Stimulated activated CD8-positive, alpha-beta memory T cell treated with anti-CD3 and anti-CD28 coated beads, Interleukin-15, amount 100 ng/mL, for 24 hours (primary cell): ENCODE results near the gene LRP1.
A peak's percentile ranks its signal among the peaks of the same experiment; 100 is the strongest.

Experiments
- DNase-seq: peaks from one replicate; pipeline ENCODE4 v3.0.0-alpha.2; 2020; ENCODE audit warnings: low read depth

Gene LRP1

DNA sequence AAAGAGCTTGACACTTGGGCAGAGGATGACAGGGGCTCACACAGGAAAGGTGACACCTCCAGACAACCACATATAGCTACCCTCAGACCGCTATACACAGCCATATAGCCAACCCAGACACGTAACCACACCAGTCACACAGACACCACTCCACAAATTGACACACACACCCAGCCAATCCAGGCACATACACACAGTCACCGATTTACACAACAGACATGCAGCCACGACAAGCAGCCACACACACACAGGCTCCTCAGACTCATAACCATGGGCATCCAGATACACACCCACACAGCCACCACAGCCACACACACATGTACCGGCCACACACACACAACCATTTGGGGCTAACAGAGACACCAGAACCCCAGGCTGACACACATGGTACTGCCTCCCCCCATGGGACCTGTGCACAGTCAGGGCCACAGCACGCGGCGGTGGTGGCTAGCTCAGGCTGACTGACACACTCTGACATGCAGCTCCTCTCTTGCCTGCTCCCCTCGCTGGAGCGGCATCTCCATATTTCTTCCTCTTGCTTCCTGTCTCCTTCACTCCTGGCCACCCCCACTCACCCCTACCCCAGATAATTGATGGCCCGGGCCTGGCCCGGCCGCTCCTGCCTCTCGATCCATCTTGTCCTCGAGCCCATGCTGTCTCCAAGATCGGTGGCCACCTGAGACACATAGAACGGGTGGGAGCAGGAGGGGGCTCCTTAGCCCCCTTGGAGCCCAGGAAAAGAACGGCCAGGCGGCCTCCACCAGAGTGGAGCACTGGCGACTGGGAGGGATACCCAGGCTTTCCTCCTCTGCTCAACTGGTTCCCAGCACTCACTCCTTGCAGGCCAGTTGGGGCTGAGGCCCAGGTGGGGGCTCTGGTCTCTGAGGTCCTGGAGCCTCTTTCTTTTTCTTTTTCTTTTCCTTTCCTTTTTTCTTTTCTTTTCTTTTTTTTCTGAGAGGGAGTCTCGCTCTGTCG is 95.2 kb downstream of the LRP1 start:
- no peak for DNase-seq

DNA sequence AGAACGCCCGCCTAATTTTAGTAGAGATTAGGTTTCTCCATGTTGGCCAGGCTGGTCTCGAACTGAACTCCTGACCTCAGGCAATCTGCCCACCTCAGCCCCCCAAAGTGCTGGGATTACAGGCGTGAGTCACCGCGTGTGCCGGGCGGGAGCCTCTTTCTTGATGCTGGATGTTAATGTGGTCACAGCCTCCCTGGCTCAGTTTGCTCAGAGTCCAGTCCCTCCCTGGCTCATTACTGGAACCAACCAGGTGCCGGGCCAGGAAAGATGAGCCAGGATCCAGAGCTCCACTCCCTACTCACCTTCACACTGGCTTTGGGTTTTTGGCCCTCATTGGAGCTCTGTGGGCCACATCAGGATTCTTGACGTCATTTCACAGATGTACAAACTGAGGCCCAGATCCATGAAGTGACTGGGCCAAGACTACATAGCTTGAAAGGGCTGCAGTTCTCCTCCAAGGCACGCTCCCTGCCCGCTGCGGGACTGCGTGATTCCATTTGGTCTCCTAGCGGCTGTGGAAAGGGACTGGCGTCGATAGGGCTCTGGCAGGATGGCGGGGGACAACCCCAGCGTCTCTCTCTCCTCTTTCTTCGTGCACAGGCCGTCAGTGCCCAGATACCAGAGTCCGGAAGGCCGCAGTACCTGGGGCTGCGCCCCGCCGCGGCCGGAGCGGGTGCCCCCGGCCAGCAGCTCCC is 96.1 kb downstream of the LRP1 start:
- no peak for DNase-seq

DNA sequence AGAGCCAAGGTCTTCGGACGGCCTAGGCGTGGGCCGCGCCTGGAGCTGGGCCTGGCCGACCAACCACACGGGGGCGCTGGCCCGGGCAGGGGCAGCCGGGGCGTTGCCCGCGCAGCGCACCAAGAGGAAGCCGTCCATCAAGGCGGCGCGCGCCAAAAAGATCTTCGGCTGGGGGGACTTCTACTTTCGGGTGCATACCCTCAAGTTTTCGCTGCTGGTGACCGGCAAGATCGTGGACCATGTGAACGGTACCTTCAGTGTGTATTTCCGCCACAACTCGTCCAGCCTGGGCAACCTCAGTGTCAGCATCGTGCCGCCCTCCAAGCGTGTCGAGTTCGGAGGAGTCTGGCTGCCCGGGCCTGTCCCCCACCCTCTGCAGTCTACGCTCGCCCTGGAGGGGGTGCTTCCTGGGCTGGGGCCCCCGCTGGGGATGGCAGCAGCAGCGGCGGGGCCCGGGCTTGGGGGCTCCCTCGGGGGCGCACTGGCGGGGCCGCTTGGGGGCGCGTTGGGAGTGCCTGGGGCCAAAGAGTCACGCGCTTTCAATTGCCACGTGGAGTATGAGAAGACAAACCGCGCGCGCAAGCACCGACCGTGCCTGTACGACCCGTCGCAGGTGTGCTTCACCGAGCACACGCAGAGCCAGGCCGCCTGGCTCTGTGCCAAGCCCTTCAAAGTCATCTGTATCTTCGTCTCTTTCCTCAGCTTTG is 96.8 kb downstream of the LRP1 start:
- DNase-seq, result no peak

DNA sequence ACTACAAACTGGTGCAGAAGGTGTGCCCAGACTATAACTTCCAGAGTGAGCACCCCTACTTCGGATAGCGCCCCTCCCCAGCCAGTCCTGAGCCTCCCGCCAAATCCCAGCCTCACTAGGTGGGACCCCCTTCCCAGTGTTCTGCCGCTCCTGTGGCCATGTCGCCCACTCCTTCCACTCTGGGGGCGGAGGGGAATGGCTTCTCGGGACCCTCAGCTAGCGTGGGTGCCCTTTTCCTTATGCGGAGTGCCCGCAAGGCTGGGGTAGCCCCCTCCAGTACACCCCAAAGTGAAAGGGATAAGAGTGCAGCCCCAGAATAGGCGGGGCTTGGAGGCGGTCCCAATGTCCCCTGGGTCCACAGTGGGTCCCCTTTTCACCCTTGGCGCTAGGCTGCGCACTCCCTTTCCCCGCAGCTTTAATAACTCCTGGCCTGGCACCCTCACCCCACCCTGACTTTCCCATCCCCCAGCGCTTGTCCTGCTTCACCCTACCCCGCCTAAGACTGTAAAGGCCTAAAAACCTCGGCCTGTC is 97.5 kb downstream of the LRP1 start:
- DNase-seq, result no peak

DNA sequence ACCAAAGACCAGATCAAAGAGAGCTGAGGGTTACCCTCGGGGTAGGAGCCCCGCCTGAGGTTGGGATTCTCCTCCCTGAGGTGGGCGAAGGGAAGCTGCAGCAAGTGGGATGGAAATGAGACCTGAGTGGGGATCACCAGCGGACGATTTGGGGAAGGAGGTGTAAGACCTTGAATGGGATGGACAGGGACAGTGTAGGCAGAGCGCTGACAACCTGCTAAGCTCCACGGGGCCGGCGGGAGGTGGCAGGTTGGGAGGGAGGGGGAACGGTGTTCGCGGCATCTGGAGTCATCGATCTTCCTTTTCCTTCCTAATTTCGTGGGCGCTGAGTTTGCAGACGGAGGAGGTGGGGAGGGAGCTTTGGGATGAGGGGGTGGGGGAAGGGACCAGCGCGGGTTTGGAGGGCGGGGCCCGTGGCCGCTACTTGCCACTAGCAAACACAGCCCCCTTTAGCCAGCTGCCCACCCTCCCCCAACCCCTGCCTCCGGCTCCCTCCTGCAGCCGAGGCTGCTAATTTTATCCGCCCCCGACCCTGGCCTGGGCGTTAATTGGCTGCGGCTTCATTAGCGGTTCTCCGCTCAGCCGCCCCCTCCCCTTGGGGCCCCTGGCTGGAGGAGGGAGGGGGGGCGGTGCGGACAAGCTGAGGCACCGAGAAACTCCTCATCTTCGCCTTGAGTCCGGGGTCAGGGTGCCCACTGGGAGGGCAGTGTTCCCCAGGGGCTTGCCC is 98.5 kb downstream of the LRP1 start:
- DNase-seq, result no peak

DNA sequence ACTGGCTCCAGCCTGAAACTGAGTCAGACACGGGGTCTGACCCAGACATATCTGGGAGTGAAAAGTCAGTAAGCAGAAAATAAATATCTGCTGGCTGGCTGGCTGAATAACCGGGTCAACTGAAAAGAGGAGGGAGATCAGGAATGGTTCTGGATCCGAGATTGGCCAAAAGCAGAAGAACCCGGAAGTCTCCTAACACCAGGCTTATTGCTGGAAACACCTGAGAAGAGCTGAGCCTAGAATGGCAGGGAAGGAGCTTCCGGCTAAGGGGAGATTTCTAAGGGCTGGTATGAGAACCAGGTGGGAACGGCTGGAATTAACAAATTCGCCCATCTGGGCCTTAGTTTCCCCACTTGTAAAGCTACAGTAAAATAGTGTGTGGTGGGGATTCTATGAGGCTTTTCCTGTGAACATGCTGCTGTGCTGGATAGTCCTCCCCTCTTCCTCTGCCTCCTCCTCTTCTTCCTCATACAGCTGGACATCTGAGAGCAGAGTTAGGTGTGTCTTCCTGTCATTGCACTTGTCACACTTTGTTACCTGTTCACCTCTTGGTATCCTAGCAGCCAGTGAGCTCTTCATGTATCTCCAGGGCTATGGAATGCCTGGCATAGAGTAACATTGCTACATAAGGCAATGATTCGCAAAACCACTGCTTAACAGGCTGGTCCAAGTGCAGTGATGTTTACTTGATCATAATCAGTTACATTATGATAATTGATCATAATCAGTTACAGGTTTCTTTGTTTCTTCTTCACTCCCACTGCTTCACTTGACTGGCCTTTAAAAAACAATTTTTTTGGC is 99.2 kb downstream of the LRP1 start:
- no peak for DNase-seq

DNA sequence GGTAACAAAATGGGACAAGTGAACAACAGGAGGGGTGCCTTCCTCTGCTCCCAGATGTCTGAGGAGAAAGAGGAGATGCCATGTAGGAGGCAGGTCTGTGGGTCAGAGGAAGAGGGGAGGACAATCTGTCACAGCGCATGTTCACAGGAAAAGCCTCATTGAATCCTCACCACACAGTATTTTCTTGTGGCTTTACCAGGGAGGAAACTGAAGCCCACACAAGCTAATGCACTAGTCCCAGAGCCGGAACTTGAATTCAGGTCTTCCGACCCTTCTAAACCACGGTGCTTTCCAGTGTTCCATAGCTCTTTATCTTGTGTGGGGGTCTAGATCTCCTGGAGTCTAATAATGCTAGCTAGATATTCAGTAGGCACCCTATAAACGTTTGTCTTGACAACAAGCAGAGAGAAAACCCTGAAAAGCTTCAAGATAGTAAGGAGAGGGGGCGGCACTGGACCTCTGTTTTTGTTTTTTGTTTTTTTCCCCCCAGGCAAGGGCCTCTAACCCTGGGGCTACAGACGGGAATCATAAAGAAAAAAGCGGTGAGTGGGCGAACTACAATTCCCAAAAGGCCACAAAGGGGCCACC is 100.9 kb downstream of the LRP1 start:
- DNase-seq, result no peak

DNA sequence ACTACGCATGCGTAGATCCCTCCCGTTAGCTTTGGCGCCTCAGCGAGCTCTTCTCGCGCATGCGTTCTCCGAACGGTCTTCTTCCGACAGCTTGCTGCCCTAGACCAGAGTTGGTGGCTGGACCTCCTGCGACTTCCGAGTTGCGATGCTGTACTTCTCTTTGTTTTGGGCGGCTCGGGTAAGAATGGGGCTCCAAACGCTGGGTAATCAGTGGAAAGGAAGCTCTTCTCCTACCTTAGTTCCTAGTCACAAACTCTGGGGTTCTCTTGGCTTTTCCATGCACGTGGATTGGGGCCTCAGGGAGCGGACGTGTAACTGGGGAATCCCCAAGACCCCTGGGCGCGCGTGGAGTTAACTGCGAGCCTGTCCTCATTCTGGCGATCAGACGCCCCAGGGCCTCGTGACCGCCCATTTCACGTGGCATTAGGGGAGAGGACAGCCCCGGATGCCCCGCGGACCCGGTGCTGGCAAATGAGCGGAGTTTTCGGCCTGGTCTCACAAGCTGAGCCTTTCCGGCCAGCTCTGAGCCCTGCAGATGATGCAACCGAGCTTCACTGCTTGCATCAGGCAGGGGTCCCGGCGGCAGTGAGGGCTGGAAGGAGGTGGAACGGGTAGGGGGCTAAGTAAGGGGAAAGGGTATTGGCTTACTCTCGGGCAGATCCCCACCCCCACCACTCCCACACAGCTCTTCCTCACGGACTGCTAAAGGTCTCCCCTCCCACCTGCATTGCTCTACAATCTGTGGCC is 101.5 kb downstream of the LRP1 start, which contains the start of gene SHMT2:
Gene SHMT2 (plus strand): TSS at position 78 of the 747 bp plus-strand sequence. CDS start 68 bp downstream, at position 146.
- peak; percentile 70 for DNase-seq

DNA sequence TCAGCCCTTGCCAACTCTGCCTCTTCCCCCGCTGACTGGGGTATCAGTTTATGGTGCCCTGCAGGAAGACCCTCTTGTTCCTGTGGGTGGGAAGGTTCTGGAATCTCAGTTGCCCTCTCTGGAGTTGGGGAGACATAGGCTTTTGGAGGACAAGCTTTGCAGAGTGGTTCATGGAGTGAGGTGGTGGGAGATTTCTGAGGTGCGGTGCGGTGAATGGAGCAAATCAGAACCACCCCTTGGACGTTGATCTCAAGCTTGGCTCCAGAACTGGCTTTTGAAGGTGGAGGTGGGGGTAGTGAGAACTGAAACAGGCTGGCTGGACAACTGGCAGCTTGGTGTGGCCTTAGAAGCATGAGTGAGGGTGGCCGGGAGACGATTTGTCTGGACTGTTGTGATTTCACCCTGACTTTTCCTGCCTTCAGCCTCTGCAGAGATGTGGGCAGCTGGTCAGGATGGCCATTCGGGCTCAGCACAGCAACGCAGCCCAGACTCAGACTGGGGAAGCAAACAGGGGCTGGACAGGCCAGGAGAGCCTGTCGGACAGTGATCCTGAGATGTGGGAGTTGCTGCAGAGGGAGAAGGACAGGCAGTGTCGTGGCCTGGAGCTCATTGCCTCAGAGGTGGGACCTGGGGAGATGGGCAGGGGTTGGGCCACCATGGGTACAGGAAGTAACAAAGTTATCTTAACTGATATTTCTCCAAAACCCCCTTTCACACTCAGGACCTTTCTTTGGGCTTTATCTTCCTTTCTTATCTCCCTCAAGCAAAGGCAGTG is 102.3 kb downstream of the LRP1 start:
- DNase-seq, result no peak

DNA sequence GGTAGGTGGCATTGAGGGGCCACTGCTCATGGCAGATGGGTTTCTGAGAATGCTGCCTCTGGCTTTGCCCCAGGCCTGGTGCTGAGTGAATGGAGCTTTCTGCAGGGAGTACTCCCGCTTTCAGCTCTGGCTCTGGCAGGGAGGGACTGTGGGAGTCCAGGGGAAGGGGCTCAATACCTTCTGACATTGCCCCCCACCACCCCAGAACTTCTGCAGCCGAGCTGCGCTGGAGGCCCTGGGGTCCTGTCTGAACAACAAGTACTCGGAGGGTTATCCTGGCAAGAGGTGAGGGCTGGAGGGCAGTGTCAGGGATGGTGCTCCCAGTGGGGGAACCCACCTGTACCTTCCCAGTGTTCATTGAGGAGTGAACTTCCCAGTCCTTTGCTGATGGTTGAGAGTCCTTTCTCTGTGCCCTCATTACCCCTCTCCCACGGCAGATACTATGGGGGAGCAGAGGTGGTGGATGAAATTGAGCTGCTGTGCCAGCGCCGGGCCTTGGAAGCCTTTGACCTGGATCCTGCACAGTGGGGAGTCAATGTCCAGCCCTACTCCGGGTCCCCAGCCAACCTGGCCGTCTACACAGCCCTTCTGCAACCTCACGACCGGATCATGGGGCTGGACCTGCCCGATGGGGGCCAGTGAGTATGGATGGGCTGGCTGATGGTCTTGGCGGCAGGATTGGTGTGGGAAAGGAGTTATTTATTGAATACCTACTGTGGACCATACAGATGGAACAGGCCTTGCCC is 103.2 kb downstream of the LRP1 start:
- DNase-seq, result no peak

DNA sequence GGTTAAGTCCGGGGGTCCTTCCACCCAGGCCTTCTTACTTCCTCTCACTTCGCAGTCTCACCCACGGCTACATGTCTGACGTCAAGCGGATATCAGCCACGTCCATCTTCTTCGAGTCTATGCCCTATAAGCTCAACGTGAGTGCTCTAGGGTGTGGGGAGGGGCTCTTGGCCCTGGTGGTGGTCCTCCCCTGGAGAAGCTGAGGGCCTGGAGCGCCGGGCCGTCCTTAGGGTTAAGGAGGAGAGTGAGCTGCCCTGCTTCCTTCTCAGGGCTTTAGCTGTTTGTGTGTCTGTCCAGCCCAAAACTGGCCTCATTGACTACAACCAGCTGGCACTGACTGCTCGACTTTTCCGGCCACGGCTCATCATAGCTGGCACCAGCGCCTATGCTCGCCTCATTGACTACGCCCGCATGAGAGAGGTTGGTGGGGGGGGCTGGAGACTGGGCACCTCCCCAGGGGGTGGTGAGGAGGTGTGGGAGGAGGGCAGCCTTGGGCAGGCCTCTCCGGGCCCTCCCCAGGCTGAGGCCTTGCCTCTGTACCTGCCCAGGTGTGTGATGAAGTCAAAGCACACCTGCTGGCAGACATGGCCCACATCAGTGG is 104.0 kb downstream of the LRP1 start:
- no peak for DNase-seq

DNA sequence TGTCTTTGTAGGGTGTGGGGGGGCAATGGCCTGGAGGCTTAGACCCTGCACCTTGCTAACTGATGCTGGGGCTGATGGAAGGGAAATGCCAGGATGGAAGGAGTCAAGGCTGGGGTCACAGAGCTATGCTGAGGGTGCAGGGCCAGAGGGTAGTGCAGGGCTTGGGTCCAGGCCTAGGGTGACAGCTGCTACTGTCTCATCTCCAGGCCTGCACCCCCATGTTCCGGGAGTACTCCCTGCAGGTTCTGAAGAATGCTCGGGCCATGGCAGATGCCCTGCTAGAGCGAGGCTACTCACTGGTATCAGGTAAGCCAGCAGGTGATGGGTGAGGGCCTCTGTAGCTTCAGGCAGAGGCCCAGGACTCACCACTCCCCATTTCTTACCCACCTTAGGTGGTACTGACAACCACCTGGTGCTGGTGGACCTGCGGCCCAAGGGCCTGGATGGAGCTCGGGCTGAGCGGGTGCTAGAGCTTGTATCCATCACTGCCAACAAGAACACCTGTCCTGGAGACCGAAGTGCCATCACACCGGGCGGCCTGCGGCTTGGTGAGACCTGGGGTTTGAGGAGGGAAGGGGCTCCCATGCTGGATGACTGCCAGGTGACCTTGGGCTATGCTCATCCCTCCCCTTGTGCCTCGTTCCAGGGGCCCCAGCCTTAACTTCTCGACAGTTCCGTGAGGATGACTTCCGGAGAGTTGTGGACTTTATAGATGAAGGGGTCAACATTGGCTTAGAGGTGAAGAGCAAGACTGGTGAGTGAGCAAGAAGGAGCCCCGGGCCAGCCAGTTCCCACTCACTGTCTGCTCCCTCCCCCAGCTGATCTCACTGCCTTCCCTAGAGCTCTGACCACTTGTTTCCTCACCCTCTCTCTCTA is 105.3 kb downstream of the LRP1 start:
- no peak for DNase-seq

DNA sequence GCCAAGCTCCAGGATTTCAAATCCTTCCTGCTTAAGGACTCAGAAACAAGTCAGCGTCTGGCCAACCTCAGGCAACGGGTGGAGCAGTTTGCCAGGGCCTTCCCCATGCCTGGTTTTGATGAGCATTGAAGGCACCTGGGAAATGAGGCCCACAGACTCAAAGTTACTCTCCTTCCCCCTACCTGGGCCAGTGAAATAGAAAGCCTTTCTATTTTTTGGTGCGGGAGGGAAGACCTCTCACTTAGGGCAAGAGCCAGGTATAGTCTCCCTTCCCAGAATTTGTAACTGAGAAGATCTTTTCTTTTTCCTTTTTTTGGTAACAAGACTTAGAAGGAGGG is 105.9 kb downstream of the LRP1 start:
- no peak for DNase-seq

DNA sequence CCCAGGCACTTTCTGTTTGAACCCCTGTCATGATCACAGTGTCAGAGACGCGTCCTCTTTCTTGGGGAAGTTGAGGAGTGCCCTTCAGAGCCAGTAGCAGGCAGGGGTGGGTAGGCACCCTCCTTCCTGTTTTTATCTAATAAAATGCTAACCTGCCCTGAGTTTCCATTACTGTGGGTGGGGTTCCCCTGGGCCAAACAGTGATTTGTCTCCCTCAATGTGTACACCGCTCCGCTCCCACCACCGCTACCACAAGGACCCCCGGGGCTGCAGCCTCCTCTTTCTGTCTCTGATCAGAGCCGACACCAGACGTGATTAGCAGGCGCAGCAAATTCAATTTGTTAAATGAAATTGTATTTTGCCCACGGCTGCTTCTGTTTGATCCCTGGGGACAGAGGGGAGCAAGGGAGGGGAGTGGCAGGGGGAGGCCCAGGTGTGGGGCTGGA is 106.3 kb downstream of the LRP1 start:
- no peak for DNase-seq

DNA sequence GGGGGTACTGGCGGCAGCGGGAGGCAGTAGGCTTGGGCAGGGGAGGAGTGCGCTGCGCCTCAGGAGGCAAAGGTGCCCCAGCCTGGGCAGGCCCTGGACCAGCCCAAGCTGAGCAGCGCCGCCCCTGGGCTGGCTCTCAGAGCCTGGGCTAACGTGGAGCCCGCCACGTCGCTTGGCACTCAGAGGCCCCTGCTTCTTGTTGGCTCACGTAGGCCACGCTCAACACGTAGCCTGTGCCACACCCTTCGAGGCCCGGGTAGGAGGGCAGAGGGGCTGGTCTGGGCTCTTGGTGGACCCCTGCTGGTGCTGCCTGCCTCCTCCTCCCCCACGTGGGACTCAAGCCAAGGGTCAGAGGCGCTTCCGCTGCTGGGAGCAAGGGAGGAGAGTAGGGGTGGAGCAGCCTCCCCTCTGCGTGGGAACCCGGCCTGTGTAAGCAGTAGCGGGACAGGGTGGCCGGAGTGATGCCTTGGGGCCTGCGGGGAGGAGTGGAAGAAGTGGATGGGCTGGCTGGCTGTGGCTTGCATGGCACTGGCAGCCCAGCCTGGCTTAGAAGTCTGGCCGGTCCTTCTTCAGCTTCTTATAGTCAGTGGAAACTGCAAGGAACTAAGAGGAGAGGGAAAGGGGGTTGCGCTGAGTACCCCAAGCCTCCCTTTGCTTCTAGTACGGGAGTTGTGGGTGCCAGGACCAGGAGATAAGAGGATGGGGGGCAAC is 106.9 kb downstream of the LRP1 start:
- DNase-seq, result no peak

DNA sequence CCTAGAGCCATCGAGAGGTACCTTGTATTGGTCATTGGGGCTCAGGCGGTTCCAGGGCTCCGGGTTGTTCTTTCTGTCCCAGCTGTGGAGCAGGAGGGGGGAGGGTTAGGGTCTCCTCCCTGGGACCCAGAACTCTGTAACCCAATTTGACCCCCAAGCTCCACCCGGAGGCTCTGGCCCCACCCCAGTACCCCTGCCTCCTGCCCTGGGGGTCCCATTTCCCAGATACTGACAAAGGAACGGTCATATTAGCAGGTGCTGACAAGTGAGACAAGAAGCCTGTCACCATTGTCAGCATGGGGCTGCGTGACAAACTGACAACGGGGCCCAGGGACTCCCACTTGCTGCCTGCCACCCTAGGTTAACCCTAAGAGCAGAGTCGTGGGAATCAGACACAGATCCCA is 107.4 kb downstream of the LRP1 start:
- no peak for DNase-seq
